Body of pancreas (tissue), 4 donors: ENCODE data around the gene DZIP1L. TPM values are rescaled to one million over a fixed set of nuclear protein-coding genes. Genes with fewer than 3 reads are reported as not detected.

ENCODE experiments used
- ATAC-seq: fragments of 150-250 bp; one replicate; pipeline ENCODE4 v1.9.1; 2016
- DNase-seq, 4 donors: peaks; one replicate each; pipeline ENCODE4 v3.0.0-alpha.2; 2019
- H3K27ac ChIP-seq, 4 donors: fragments of 200-600 bp; sonication (generic); 1 replicate in 3 of 4; 2 replicates in 1 of 4; pipeline versions ENCODE4 v1.5.1 to v1.6.1; 2016 to 2019; ENCODE audit warnings: mild to moderate bottlenecking in 1 of 4, mixed read lengths in 1 of 4, moderate library complexity in 1 of 4
- H3K27me3 ChIP-seq, 2 donors: fragments of 200-600 bp; sonication (generic); one replicate each; pipeline ENCODE4 v1.6.0; 2016; ENCODE audit warnings: mild to moderate bottlenecking in 1 of 2
- H3K36me3 ChIP-seq, 2 donors: fragments of 200-600 bp; sonication (generic); replicated peaks in 1 of 2; 2 replicates each; pipeline ENCODE4 v1.5.1; 2016; ENCODE audit warnings: low read depth in 2 of 2; ENCODE audit not compliant: insufficient read depth in 1 of 2
- H3K4me1 ChIP-seq: fragments of 200-600 bp; sonication (generic); one replicate; pipeline ENCODE4 v1.6.0; 2016
- H3K4me3 ChIP-seq, 2 donors: fragments of 200-600 bp; sonication (generic); 1 replicate in 1 of 2; 2 replicates in 1 of 2; pipeline ENCODE4 v1.5.1; 2016 to 2019
- H3K9me3 ChIP-seq, 3 donors: fragments of 200-600 bp; sonication (generic); 1 replicate in 2 of 3; 2 replicates in 1 of 3; pipeline ENCODE4 v1.5.1; 2016
- CTCF ChIP-seq, 7 experiments: fragments of 450-650 bp in 4 of 7; fragments of 200-600 bp in 3 of 7; sonication (generic) in 3 of 7; IDR thresholded peaks; one replicate each; pipeline ENCODE4 v1.5.1; 2016 to 2019; ENCODE audit warnings: antibody characterized with exemption in 7 of 7
- POLR2A ChIP-seq, 3 donors: fragments of 450-650 bp; IDR thresholded peaks; one replicate each; pipeline ENCODE4 v1.6.1; 2016; ENCODE audit warnings: antibody characterized with exemption in 3 of 3, mild to moderate bottlenecking in 2 of 3
- WGBS, 2 donors: methylation state at CpG; one replicate each; pipeline ENCODE4 v1.1.5; 2017; 5-methylcytosine and 5-hydroxymethylcytosine counted together
- intact Hi-C: fragments of 100-400 bp; cut with DNase I; formaldehyde crosslinking; loops from one replicate; pipeline ENCODE4 v1.15.1; 2023
- total RNA-seq, 2 donors: library from RNA; depleted of rRNA; stranded (reverse); fragments of >200 nt; gene quantifications; one replicate each; pipeline ENCODE4 v1.1.0, GENCODE V29; 2016

Gene DZIP1L
- total RNA-seq, 2 donors from 2014 or later = 33.7 to 70.2 TPM

GRCh38 chr3:138046955-138047354, 68.5 kb downstream of the DZIP1L start:
- intact Hi-C loops = no loop called here
- ATAC-seq (no peak), DNase-seq (no peak)
- Histone ChIP-seq H3K27ac (no peak overlapping the region), H3K4me3 (no peak overlapping the region), H3K9me3 (no peaks in the 10 kb centered on the region), H3K27me3 (no peaks in the 10 kb centered on the region), H3K4me1 (no peaks in the 10 kb centered on the region), H3K36me3 (no peaks in the 10 kb centered on the region)
- TF ChIP-seq POLR2A (IDR thresholded peaks at IDR 0.05) (no peak), CTCF (IDR thresholded peaks at IDR 0.05) (no peak)
- WGBS, 2 donors = 18 to 25% methylated on average over 3 of the region's 3 CpGs

DNA sequence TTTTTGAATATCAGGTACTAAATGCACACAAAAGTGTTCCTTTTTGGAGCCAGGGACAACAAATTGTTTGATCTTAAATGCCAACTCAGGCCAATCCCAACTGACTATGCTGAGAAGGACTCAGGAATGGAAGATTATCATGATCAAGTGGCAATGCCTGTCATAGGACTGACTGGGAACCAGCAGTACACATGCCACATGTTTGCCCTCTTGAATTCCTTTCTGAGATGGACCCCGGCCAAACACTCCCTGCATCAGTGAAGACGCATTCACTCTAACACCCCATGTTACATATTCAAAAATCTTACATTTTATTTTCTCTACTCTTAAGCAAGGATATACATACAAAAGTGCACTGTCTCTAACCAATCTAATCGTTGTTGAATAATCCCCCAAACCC, 69.3 kb downstream of the DZIP1L start:
- H3K4me3 ChIP-seq = no peak overlapping the region
- H3K27me3 ChIP-seq = no peaks in the 10 kb centered on the region
- H3K4me1 ChIP-seq = no peaks in the 10 kb centered on the region
- no peak for TF ChIP-seq POLR2A (IDR thresholded peaks at IDR 0.05)
- TF ChIP-seq CTCF (IDR thresholded peaks at IDR 0.05) = no peak
- DNase-seq (no peak), ATAC-seq (no peak)
- no peaks in the 10 kb centered on the region for H3K9me3 ChIP-seq
- no peaks in the 10 kb centered on the region for H3K36me3 ChIP-seq
- intact Hi-C loops = no loop called here
- no peak overlapping the region for H3K27ac ChIP-seq
- WGBS, 2 donors = 71 to 72% methylated on average over 3 of the region's 3 CpGs

- Histone ChIP-seq H3K9me3 (no peaks in the 10 kb centered on the region), H3K4me3 (no peak overlapping the region), H3K27ac (no peak overlapping the region), H3K36me3 (no peaks in the 10 kb centered on the region), H3K27me3 (no peaks in the 10 kb centered on the region), H3K4me1 (no peaks in the 10 kb centered on the region)
- WGBS, 2 donors = 74 to 83% methylated on average over 3 of the region's 3 CpGs
- ATAC-seq = no peak
- no peak for DNase-seq
- TF ChIP-seq POLR2A (IDR thresholded peaks at IDR 0.05) (no peak), CTCF (IDR thresholded peaks at IDR 0.05) (no peak)
- intact Hi-C loops = no loop called here
These were observed 72.0 kb downstream of the DZIP1L start for GRCh38 chr3:138043266-138044029.

- H3K9me3 ChIP-seq = no peaks in the 10 kb centered on the region
- WGBS, 2 donors = 60 to 73% methylated on average over 2 of the region's 2 CpGs
These were observed 73.4 kb downstream of the DZIP1L start for GRCh38 chr3:138042043-138042442.

More at GRCh38 chr3:138042043-138042442, 73.4 kb downstream of the DZIP1L start:
- Histone ChIP-seq H3K4me3 (no peak overlapping the region), H3K27me3 (no peaks in the 10 kb centered on the region), H3K36me3 (no peaks in the 10 kb centered on the region), H3K4me1 (no peaks in the 10 kb centered on the region), H3K27ac (no peak overlapping the region)
- ATAC-seq (no peak), DNase-seq (no peak)
- no peak for TF ChIP-seq CTCF (IDR thresholded peaks at IDR 0.05)
- TF ChIP-seq POLR2A (IDR thresholded peaks at IDR 0.05) = no peak
- intact Hi-C loops = no loop called here
